MM.1S (cell line): ENCODE data around the gene ADARB1.

Experiments used
- EZH2 ChIP-seq: fragments of 300-600 bp; sonication (generic); optimal IDR thresholded peaks from 2 replicates; pipeline ENCODE3; 2017; ENCODE audit warnings: low read depth, mild to moderate bottlenecking, antibody characterized with exemption, low read length, mixed read lengths
- TF ChIP-seq, protein P1 (sequence below): fragments of 300-600 bp; sonication (generic); IDR thresholded peaks from 2 replicates; pipeline ENCODE4 v1.5.1; 2016; ENCODE audit warnings: antibody characterized with exemption, low read length, mixed read lengths

DNA sequence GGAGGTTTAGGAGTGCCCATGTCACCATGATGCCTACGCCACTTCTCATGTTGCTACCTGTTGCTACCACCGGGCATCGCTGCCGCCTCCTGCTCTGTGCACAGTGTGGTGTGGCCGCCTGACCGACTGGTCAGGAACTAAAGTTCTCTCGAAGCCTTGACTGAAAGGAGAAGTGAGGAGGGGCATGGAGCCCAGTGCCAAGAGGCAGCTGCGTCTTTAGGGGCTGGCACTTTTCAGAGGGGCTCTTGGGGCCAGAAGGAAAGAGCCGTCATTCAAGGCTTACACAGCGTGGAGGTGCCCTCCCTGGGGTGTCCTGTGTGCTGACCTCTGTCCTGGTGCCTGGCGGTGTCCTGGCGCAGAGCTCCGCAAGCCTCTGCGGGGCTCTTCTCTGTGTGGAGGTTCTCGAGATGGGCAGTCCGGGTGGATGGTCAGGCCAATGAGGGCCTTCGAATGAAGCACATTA is 57.2 kb downstream of the ADARB1 start:
- TF ChIP-seq EZH2, result no peak
- TF ChIP-seq, protein P1, sequence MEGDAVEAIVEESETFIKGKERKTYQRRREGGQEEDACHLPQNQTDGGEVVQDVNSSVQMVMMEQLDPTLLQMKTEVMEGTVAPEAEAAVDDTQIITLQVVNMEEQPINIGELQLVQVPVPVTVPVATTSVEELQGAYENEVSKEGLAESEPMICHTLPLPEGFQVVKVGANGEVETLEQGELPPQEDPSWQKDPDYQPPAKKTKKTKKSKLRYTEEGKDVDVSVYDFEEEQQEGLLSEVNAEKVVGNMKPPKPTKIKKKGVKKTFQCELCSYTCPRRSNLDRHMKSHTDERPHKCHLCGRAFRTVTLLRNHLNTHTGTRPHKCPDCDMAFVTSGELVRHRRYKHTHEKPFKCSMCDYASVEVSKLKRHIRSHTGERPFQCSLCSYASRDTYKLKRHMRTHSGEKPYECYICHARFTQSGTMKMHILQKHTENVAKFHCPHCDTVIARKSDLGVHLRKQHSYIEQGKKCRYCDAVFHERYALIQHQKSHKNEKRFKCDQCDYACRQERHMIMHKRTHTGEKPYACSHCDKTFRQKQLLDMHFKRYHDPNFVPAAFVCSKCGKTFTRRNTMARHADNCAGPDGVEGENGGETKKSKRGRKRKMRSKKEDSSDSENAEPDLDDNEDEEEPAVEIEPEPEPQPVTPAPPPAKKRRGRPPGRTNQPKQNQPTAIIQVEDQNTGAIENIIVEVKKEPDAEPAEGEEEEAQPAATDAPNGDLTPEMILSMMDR, result no peak
